ENCODE measurements around the gene STX3. TPM values are rescaled to one million over a fixed set of nuclear protein-coding genes. Genes with fewer than 3 reads are reported as not detected.

Gene STX3
- polyA plus RNA-seq, 2 of the 4 experiments (the other 2 are of a cell fraction): 15.2 to 15.4 TPM

- TF ChIP-seq HMGXB4 (CRISPR knock-in tag; IDR thresholded peaks at IDR 0.05; ENCODE audit: borderline replicate concordance) (no peak), NPAS2 (CRISPR knock-in tag; IDR thresholded peaks at IDR 0.05; ENCODE audit: borderline replicate concordance) (no peak), HDAC2 (IDR thresholded peaks at IDR 0.05) (no peak), BCL3 (IDR thresholded peaks at IDR 0.05) (no peak), USF2 (IDR thresholded peaks at IDR 0.05) (no peak), BHLHE40 (IDR thresholded peaks at IDR 0.05; ENCODE audit: low read depth, low read length) (no peak), EP300 (IDR thresholded peaks at IDR 0.05) (no peak), EHMT2 (IDR thresholded peaks at IDR 0.05; ENCODE audit: low read depth) (no peak)
Measured at GRCh38 chr11:59710136-59710847, 44.9 kb upstream of the STX3 start (continued).

- ChIA-PET POLR2A (no interaction called here), CTCF (no interaction called here)
- FAIRE-seq (no peak), ATAC-seq (no peak), DNase-seq (ENCODE audit: low read depth in 1 of 2, low spot score in 1 of 2) (no peak)
- Histone ChIP-seq H3K27ac (no peak within 1 kb of the TSS), H3K4me3 (no peak within 1 kb of the TSS), H3K4me2 (no peak within 1 kb of the TSS), H3K9me3 (no peaks in the 10 kb centered on the region), H3K4me1 (peaks cover 5% of the 10 kb centered on the region; the same call in 1 of the 3 replicates)
- TF ChIP-seq HEYL (CRISPR knock-in tag; IDR thresholded peaks at IDR 0.05) (no peak), TFCP2L1 (CRISPR knock-in tag; IDR thresholded peaks at IDR 0.05) (no peak), FOSL2 (IDR thresholded peaks at IDR 0.05) (no peak), FOSL2 (CRISPR knock-in tag; IDR thresholded peaks at IDR 0.05) (no peak), CHD4 (IDR thresholded peaks at IDR 0.05; ENCODE audit: borderline replicate concordance) (no peak), MYC (IDR thresholded peaks at IDR 0.05; ENCODE audit: borderline replicate concordance, low read length) (no peak), JUN (IDR thresholded peaks at IDR 0.05) (no peak), ZC3H11A (IDR thresholded peaks at IDR 0.05) (no peak), FOXS1 (CRISPR knock-in tag; IDR thresholded peaks at IDR 0.05) (no peak), ZNF302 (CRISPR knock-in tag; IDR thresholded peaks at IDR 0.05) (no peak), GATA3 (IDR thresholded peaks at IDR 0.05; ENCODE audit: borderline replicate concordance) (no peak), POLR2A (IDR thresholded peaks at IDR 0.05; ENCODE audit: low read length) (no peak), MAFK (IDR thresholded peaks at IDR 0.05; ENCODE audit: partially characterized antibody) (no peak), HMGXB4 (CRISPR knock-in tag; IDR thresholded peaks at IDR 0.05; ENCODE audit: borderline replicate concordance) (no peak), CEBPB (IDR thresholded peaks at IDR 0.05) (no peak), EHF (CRISPR knock-in tag; IDR thresholded peaks at IDR 0.05) (no peak), NFE2L2 (conservative IDR thresholded peaks at IDR 0.05; ENCODE audit: low read length) (no peak), RAD21 (conservative IDR thresholded peaks at IDR 0.05 in 1 of 2, IDR thresholded peaks at IDR 0.05 in 1 of 2) (no peak), USF2 (IDR thresholded peaks at IDR 0.05) (no peak)
- WGBS (ENCODE audit: missing lambda C conversion rate): 63% methylated on average over 2 of the region's 2 CpGs
Measured at GRCh38 chr11:59713745-59714144, 41.4 kb upstream of the STX3 start, which contains the start of gene OR10V1. OR10V1 (minus strand) TSS chr11:59713845; CDS start chr11:59713845, 0 bp downstream.

Data from A549 (cell line).